AG04450 (cell line): ENCODE measurements around the gene TAPBP. TPM values are rescaled to one million over a fixed set of nuclear protein-coding genes. Genes with fewer than 3 reads are reported as not detected.

Source experiments
- CTCF ChIA-PET: fragments of 300-600, 350-600 bp; formaldehyde crosslinking; extraction: SDS; loops from one replicate; lab custom pipeline; 2022; ENCODE audit warnings: antibody characterized with exemption, inconsistent platforms; lab: Charles Lee
- POLR2A ChIA-PET: fragments of 350-600 bp; formaldehyde crosslinking; extraction: SDS; loops from one replicate; lab custom pipeline; 2021; ENCODE audit warnings: antibody characterized with exemption, inconsistent platforms; lab: Yijun Ruan, JAX
- DNase-seq: peaks from one replicate; pipeline ENCODE4 v3.0.0-alpha.2; 2011; ENCODE audit warnings: low read depth, low spot score
- H3K27ac ChIP-seq: one replicate; pipeline ENCODE4 v1.5.1; 2012; ENCODE audit warnings: low read depth, low read length, control low read depth
- H3K27me3 ChIP-seq: one replicate; pipeline ENCODE4 v1.6.0; 2012; ENCODE audit warnings: low read length; ENCODE audit not compliant: control insufficient read depth, insufficient read depth
- H3K4me3 ChIP-seq: 2 replicates; pipeline ENCODE4 v1.5.1; 2011; ENCODE audit warnings: mild to moderate bottlenecking, low read depth, low read length, control low read depth
- H3K9me3 ChIP-seq: 2 replicates; pipeline ENCODE4 v1.5.1; 2012; ENCODE audit warnings: low read length; ENCODE audit not compliant: control insufficient read depth, insufficient read depth
- CTCF ChIP-seq: IDR thresholded peaks from 2 replicates; pipeline ENCODE4 v1.5.1; 2011; ENCODE audit warnings: low read depth, low read length, control low read depth, inconsistent platforms
- polyA plus RNA-seq: library from polyadenylated mRNA; depleted of rRNA; stranded (reverse); fragments of >200 nt; gene quantifications from 2 replicates; pipeline ENCODE4 v1.2.3, GENCODE V29; 2011

The TAPBP gene
- polyA plus RNA-seq, 1 experiment, result 29.3 TPM

GRCh38 chr6:33339193-33339592 is 25.3 kb upstream of the TAPBP start:
- Histone ChIP-seq H3K27me3 (no peaks in the 10 kb centered on the region), H3K9me3 (no peaks in the 10 kb centered on the region), H3K27ac (no peak overlapping the region), H3K4me3 (no peak overlapping the region)
- TF ChIP-seq CTCF, result no peak
- no peak for DNase-seq
- POLR2A ChIA-PET, result no interaction called here
- CTCF ChIA-PET, result no interaction called here

- Histone ChIP-seq H3K27me3 (no peaks in the 10 kb centered on the region), H3K27ac (no peak overlapping the region), H3K4me3 (no peak overlapping the region), H3K9me3 (no peaks in the 10 kb centered on the region)
- CTCF ChIA-PET, result interaction anchor here (2.5 kb wide), 1 partner anchor 9 kb away, joined by 17 read pairs; no protein-coding TSS in a partner anchor
- no peak for DNase-seq
- POLR2A ChIA-PET, result no interaction called here
- no peak for TF ChIP-seq CTCF
Measured at GRCh38 chr6:33336495-33336894, 22.6 kb upstream of the TAPBP start.

- ChIA-PET CTCF (interaction anchor here (2.5 kb wide), 1 partner anchor 9 kb away, joined by 17 read pairs; no protein-coding TSS in a partner anchor), POLR2A (no interaction called here)
- no peaks in the 10 kb centered on the region for H3K9me3 ChIP-seq
- no peak overlapping the region for H3K4me3 ChIP-seq
- DNase-seq, result no peak
- no peaks in the 10 kb centered on the region for H3K27me3 ChIP-seq
- H3K27ac ChIP-seq, result no peak overlapping the region
- TF ChIP-seq CTCF, result no peak
Measured at GRCh38 chr6:33335916-33336315, 22.0 kb upstream of the TAPBP start.

- CTCF ChIA-PET, result interaction anchor here (0.7 kb wide), 1 partner anchor 207 kb away, joined by 3 read pairs; no protein-coding TSS in a partner anchor
- no peak for DNase-seq
Measured at GRCh38 chr6:33333666-33334065, 19.8 kb upstream of the TAPBP start.

GRCh38 chr6:33330736-33331135 is 16.9 kb upstream of the TAPBP start:
- TF ChIP-seq CTCF, result no peak

More at GRCh38 chr6:33333666-33334065, 19.8 kb upstream of the TAPBP start:
- POLR2A ChIA-PET, result no interaction called here
- TF ChIP-seq CTCF, result no peak
- Histone ChIP-seq H3K9me3 (no peaks in the 10 kb centered on the region), H3K4me3 (no peak overlapping the region), H3K27ac (no peak overlapping the region), H3K27me3 (peaks cover 3% of the 10 kb centered on the region)

More at GRCh38 chr6:33330736-33331135, 16.9 kb upstream of the TAPBP start:
- DNase-seq, result no peak
- ChIA-PET POLR2A (no interaction called here), CTCF (no interaction called here)
- Histone ChIP-seq H3K4me3 (no peak overlapping the region), H3K27me3 (peaks cover 3% of the 10 kb centered on the region), H3K9me3 (no peaks in the 10 kb centered on the region), H3K27ac (no peak overlapping the region)
